Measurements from ENCODE around the gene ITGB4. TPM values are rescaled to one million over a fixed set of nuclear protein-coding genes. Genes with fewer than 3 reads are reported as not detected.

ITGB4 gene
- total and polyA plus RNA-seq, 2 donors (not counting 3 experiments of a cell fraction or from before 2014, with no cell fraction given): 4.2 to 6.7 TPM

GRCh38 chr17:75727391-75727790 is 6.1 kb downstream of the ITGB4 start:
- no peak for FAIRE-seq
- intact Hi-C loops (cut with micrococcal nuclease) (no loop called here), dilution Hi-C loops (cut with MboI; ENCODE audit: extremely low pct_ligation_motif_present, low sequenced_read_pairs) (no loop called here)
- TF ChIP-seq POLR2AphosphoS5 (IDR thresholded peaks at IDR 0.05; ENCODE audit: insufficient read depth, low read depth, low read length) (no peak), CTCF (IDR thresholded peaks at IDR 0.05; ENCODE audit: extremely low read depth in 1 of 2, insufficient read depth in 1 of 2, low read depth in 1 of 2, low read length in 2 of 2) (no peak), GATA2 (IDR thresholded peaks at IDR 0.05; ENCODE audit: insufficient read depth, insufficient read length, low read depth, low read length) (no peak), JUN (IDR thresholded peaks at IDR 0.05; ENCODE audit: borderline replicate concordance, insufficient read depth, insufficient read length, low read depth) (no peak), MAX (IDR thresholded peaks at IDR 0.05; ENCODE audit: insufficient read depth, insufficient read length) (no peak), EZH2 (IDR thresholded peaks at IDR 0.05; ENCODE audit: borderline replicate concordance, low read depth, low read length, severe bottlenecking) (no peak), POLR2A (IDR thresholded peaks at IDR 0.05; ENCODE audit: low read depth, low read length) (no peak), MYC (IDR thresholded peaks at IDR 0.05; ENCODE audit: low read depth, low read length) (no peak)
- Histone ChIP-seq H3K4me3 (replicated peaks in 1 of 3; ENCODE audit: insufficient read depth in 1 of 3, low read depth in 1 of 3, low read length in 3 of 3) (no peak overlapping the region), H3K27me3 (ENCODE audit: control insufficient read depth in 2 of 2, insufficient read depth in 2 of 2, low read length in 2 of 2) (no peaks in the 10 kb centered on the region), H3K36me3 (ENCODE audit: control insufficient read depth in 2 of 2, extremely low read depth in 1 of 2, insufficient read depth in 2 of 2, low read length in 2 of 2) (no peaks in the 10 kb centered on the region), H3K27ac (ENCODE audit: insufficient read depth, low read depth, low read length) (no peak overlapping the region), H3K9ac (replicated peaks; ENCODE audit: extremely low read depth, insufficient read depth, low read length) (no peak overlapping the region), H3K9me1 (replicated peaks; ENCODE audit: control insufficient read depth, extremely low read depth, insufficient read depth, low read length) (no peaks in the 10 kb centered on the region), H3K79me2 (ENCODE audit: control insufficient read depth, insufficient read depth, low read length) (no peaks in the 10 kb centered on the region), H3K4me1 (ENCODE audit: control insufficient read depth, extremely low read depth, insufficient read depth, low read length) (no peaks in the 10 kb centered on the region), H4K20me1 (replicated peaks; ENCODE audit: control insufficient read depth, extremely low read depth, insufficient read depth, low read length) (no peaks in the 10 kb centered on the region), H3K9me3 (replicated peaks; ENCODE audit: control insufficient read depth, insufficient read depth, low read length) (no peaks in the 10 kb centered on the region), H3K4me2 (ENCODE audit: insufficient read depth, low read length) (no peak overlapping the region), H2AFZ (ENCODE audit: low read depth, low read length) (no peak overlapping the region)
- CTCF ChIA-PET: interaction anchor here (1.4 to 4.8 kb wide), 5 partner anchors 11 to 94 kb away, joined by 3 to 24 read pairs (median 7); partner anchors contain the start of gene SMIM5
- no peak for DNase-seq (ENCODE audit: low read depth, low spot score)
- POLR2A ChIA-PET: no interaction called here
- no TSS peak for BruUV-seq (replicated peaks)
